WTC11 (cell line): ENCODE results near the gene ZNF512B.

Experiments used
- ESRRA ChIP-seq: sonication (generic); formaldehyde crosslinking; IDR thresholded peaks from 2 replicates; pipeline ENCODE4 v1.8.1; 2022; ENCODE audit warnings: mild to moderate bottlenecking, missing genetic modification reagents, borderline replicate concordance
- JUN ChIP-seq: sonication (generic); formaldehyde crosslinking; IDR thresholded peaks from 2 replicates; pipeline ENCODE4 v1.8.0; 2023; ENCODE audit warnings: mild to moderate bottlenecking, missing genetic modification reagents
- NFATC4 ChIP-seq: fragments of 250-450 bp; sonication (Bioruptor Pico); IDR thresholded peaks from 2 replicates; pipeline ENCODE4 v1.9.0; 2021; ENCODE audit warnings: mild to moderate bottlenecking
- RORB ChIP-seq: fragments of 250-450 bp; sonication (Bioruptor Pico); IDR thresholded peaks from 2 replicates; pipeline ENCODE4 v1.9.0; 2021; ENCODE audit warnings: mild to moderate bottlenecking
- ZNF263 ChIP-seq: sonication (generic); formaldehyde crosslinking; IDR thresholded peaks from 2 replicates; pipeline ENCODE4 v1.8.1; 2022; ENCODE audit warnings: low read depth, mild to moderate bottlenecking, moderate library complexity, missing genetic modification reagents
- TF ChIP-seq, protein P1 (sequence below): fragments of 200-600 bp; IDR thresholded peaks from 2 replicates; pipeline ENCODE4 v1.8.0; 2022; ENCODE audit warnings: antibody characterized with exemption
- TF ChIP-seq, protein P2 (sequence below): sonication (generic); formaldehyde crosslinking; conservative IDR thresholded peaks from 2 replicates; pipeline ENCODE4 v1.8.1; 2022; ENCODE audit warnings: mild to moderate bottlenecking, missing genetic modification reagents
- TF ChIP-seq, protein P3 (sequence below): sonication (generic); formaldehyde crosslinking; IDR thresholded peaks from 2 replicates; pipeline ENCODE4 v1.8.0; 2022; ENCODE audit warnings: mild to moderate bottlenecking, missing genetic modification reagents
- TF ChIP-seq, protein P4 (sequence below): sonication (generic); formaldehyde crosslinking; IDR thresholded peaks from 2 replicates; pipeline ENCODE4 v1.8.1; 2022; ENCODE audit warnings: missing genetic modification reagents, borderline replicate concordance

DNA sequence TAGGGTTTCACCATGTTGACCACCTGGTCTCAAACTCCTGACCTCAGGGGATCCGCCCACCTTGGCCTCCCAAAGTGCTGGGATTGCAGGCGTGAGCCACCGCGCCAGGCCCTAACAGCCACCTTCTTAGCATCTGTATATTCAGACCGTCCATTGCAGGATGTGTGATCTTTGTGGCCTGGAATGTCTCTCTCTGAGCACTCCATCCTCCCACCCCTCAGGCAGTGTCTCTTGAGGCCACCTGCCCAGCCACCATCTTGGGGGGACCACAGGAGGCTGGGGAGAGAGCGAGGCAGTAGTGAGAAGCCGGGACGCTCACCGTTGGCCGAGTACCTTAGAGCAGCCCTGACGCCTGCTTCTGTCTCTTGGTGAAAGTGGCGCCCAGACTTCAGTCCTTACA, 56.0 kb downstream of the ZNF512B start:
- TF ChIP-seq RORB (no peak), NFATC4 (CRISPR knock-in tag) (no peak), ESRRA (CRISPR knock-in tag) (no peak), JUN (CRISPR knock-in tag) (no peak), ZNF263 (CRISPR knock-in tag) (no peak)
- TF ChIP-seq, protein P1, sequence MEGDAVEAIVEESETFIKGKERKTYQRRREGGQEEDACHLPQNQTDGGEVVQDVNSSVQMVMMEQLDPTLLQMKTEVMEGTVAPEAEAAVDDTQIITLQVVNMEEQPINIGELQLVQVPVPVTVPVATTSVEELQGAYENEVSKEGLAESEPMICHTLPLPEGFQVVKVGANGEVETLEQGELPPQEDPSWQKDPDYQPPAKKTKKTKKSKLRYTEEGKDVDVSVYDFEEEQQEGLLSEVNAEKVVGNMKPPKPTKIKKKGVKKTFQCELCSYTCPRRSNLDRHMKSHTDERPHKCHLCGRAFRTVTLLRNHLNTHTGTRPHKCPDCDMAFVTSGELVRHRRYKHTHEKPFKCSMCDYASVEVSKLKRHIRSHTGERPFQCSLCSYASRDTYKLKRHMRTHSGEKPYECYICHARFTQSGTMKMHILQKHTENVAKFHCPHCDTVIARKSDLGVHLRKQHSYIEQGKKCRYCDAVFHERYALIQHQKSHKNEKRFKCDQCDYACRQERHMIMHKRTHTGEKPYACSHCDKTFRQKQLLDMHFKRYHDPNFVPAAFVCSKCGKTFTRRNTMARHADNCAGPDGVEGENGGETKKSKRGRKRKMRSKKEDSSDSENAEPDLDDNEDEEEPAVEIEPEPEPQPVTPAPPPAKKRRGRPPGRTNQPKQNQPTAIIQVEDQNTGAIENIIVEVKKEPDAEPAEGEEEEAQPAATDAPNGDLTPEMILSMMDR: no peak
- TF ChIP-seq, protein P2, sequence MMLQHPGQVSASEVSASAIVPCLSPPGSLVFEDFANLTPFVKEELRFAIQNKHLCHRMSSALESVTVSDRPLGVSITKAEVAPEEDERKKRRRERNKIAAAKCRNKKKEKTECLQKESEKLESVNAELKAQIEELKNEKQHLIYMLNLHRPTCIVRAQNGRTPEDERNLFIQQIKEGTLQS (CRISPR knock-in tag): no peak
- TF ChIP-seq, protein P3, sequence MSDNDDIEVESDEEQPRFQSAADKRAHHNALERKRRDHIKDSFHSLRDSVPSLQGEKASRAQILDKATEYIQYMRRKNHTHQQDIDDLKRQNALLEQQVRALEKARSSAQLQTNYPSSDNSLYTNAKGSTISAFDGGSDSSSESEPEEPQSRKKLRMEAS (CRISPR knock-in tag): no peak
- TF ChIP-seq, protein P4, sequence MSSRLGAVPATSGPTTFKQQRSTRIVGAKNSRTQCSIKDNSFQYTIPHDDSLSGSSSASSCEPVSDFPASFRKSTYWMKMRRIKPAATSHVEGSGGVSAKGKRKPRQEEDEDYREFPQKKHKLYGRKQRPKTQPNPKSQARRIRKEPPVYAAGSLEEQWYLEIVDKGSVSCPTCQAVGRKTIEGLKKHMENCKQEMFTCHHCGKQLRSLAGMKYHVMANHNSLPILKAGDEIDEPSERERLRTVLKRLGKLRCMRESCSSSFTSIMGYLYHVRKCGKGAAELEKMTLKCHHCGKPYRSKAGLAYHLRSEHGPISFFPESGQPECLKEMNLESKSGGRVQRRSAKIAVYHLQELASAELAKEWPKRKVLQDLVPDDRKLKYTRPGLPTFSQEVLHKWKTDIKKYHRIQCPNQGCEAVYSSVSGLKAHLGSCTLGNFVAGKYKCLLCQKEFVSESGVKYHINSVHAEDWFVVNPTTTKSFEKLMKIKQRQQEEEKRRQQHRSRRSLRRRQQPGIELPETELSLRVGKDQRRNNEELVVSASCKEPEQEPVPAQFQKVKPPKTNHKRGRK: no peak
